Right lobe of liver (tissue), 4 donors: ENCODE measurements around the gene CES4A.

Source experiments
- CTCF ChIP-seq, 4 donors: fragments of 200-600 bp in 3 of 4; fragments of 450-650 bp in 1 of 4; IDR thresholded peaks; one replicate each; pipeline versions ENCODE4 v1.5.1 to v1.8.0; 2016 to 2022; ENCODE audit warnings: antibody characterized with exemption in 4 of 4, mild to moderate bottlenecking in 2 of 4
- POLR2A ChIP-seq: fragments of 450-650 bp; IDR thresholded peaks from one replicate; pipeline ENCODE4 v1.6.1; 2017; ENCODE audit warnings: antibody characterized with exemption, mild to moderate bottlenecking
- donor health status: DM: no; HTN: no; CAD: no.
- donor health status: DM: no; HTN: no; CAD: no.
- donor health status: DM: no; HTN: yes; CAD: no.

- TF ChIP-seq POLR2A, result no peak
- TF ChIP-seq CTCF (IDR thresholded peaks at IDR 0.05), result no peak
These were observed 46.1 kb downstream of the CES4A start for GRCh38 chr16:67034487-67034886.
